Tibial nerve (tissue), 4 donors: ENCODE data around the gene PTPN14. TPM values are rescaled to one million over a fixed set of nuclear protein-coding genes. Genes with fewer than 3 reads are reported as not detected.
A peak's percentile ranks its signal among the peaks of the same experiment; 100 is the strongest.

Experiments
- DNase-seq, 2 donors: peaks; one replicate each; pipeline ENCODE4 v3.0.0-alpha.2; 2019; ENCODE audit warnings: low spot score in 2 of 2
- H3K27ac ChIP-seq, 4 donors: fragments of 200-600 bp; sonication (generic) in 3 of 4; one replicate each; pipeline ENCODE4 v1.5.1; 2017 to 2019; ENCODE audit warnings: mild to moderate bottlenecking in 1 of 4
- H3K27me3 ChIP-seq, 2 donors: fragments of 200-600 bp; sonication (generic) in 1 of 2; one replicate each; pipeline versions ENCODE4 v1.5.1 to v1.6.0; 2017 to 2019
- H3K36me3 ChIP-seq, 3 donors: fragments of 200-600 bp; sonication (generic); one replicate each; pipeline ENCODE4 v1.5.1; 2018 to 2019
- H3K4me1 ChIP-seq, 4 donors: fragments of 200-600 bp; sonication (generic) in 3 of 4; one replicate each; pipeline ENCODE4 v1.5.1; 2017 to 2019
- H3K4me3 ChIP-seq, 4 donors: fragments of 200-600 bp; sonication (generic) in 3 of 4; one replicate each; pipeline ENCODE4 v1.5.1; 2017 to 2019; ENCODE audit warnings: mild to moderate bottlenecking in 1 of 4, moderate library complexity in 1 of 4
- H3K9me3 ChIP-seq, 4 donors: fragments of 200-600 bp; sonication (generic) in 3 of 4; one replicate each; pipeline ENCODE4 v1.5.1; 2017 to 2019
- EP300 ChIP-seq, 2 donors: sonication (generic); formaldehyde crosslinking; IDR thresholded peaks; one replicate each; pipeline ENCODE4 v1.6.1; 2017; ENCODE audit warnings: antibody characterized with exemption in 2 of 2, mild to moderate bottlenecking in 1 of 2
- POLR2A ChIP-seq, 2 donors: fragments of 450-650 bp; IDR thresholded peaks; one replicate each; pipeline ENCODE4 v1.6.1; 2017; ENCODE audit warnings: antibody characterized with exemption in 2 of 2, mild to moderate bottlenecking in 2 of 2, moderate library complexity in 2 of 2
- WGBS, 2 donors: methylation state at CpG; one replicate each; pipeline ENCODE4 v1.1.5; 2018; 5-methylcytosine and 5-hydroxymethylcytosine counted together
- total RNA-seq, 4 donors: library from RNA; depleted of rRNA; stranded (reverse); fragments of >200 nt; gene quantifications; one replicate each; pipeline ENCODE4 v1.1.0, GENCODE V29; 2016
- TF ChIP-seq, protein P1 (sequence below), 5 experiments: fragments of 200-600 bp in 3 of 5; fragments of 450-650 bp in 2 of 5; sonication (generic) in 3 of 5; IDR thresholded peaks; one replicate each; pipeline ENCODE4 v1.5.1; 2016 to 2019; ENCODE audit warnings: antibody characterized with exemption in 5 of 5, mild to moderate bottlenecking in 3 of 5, moderate library complexity in 2 of 5

Gene PTPN14
- total RNA-seq, 4 donors from 2014 or later, result 25.8 to 47.4 (median 38.2) TPM

DNA sequence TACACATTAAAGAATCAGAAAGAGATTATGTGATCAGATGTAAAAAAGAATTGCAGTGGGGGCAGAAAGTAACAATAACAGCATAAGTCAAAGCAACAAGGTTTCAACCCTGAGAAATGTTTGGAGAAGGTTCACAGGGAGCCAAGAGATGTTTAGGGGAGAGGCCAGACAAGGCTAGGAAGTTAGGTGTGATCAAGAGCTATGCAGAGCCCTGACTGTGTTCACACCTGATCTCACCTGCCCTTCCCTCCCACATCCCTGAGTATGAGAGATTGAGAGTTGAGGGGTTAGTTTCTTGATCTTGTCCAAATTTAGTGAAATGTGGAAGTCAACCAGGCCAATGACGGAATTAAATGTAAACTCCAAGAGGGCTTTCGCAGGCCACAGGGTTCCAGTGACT is 10.2 kb downstream of the PTPN14 start:
- 93 to 97% methylated on average over 2 of the region's 2 CpGs for WGBS, 2 donors
- Histone ChIP-seq H3K4me3 (no peak overlapping the region), H3K4me1 (peaks cover 0 to 65% (median 0%) of the 10 kb centered on the region in 4 donors), H3K9me3 (no peaks in the 10 kb centered on the region), H3K27ac (no peak overlapping the region), H3K27me3 (no peaks in the 10 kb centered on the region), H3K36me3 (no peaks in the 10 kb centered on the region)
- no peak for TF ChIP-seq EP300 (IDR thresholded peaks at IDR 0.05)
- TF ChIP-seq, protein P1, sequence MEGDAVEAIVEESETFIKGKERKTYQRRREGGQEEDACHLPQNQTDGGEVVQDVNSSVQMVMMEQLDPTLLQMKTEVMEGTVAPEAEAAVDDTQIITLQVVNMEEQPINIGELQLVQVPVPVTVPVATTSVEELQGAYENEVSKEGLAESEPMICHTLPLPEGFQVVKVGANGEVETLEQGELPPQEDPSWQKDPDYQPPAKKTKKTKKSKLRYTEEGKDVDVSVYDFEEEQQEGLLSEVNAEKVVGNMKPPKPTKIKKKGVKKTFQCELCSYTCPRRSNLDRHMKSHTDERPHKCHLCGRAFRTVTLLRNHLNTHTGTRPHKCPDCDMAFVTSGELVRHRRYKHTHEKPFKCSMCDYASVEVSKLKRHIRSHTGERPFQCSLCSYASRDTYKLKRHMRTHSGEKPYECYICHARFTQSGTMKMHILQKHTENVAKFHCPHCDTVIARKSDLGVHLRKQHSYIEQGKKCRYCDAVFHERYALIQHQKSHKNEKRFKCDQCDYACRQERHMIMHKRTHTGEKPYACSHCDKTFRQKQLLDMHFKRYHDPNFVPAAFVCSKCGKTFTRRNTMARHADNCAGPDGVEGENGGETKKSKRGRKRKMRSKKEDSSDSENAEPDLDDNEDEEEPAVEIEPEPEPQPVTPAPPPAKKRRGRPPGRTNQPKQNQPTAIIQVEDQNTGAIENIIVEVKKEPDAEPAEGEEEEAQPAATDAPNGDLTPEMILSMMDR (IDR thresholded peaks at IDR 0.05), result no peak
- no peak for TF ChIP-seq POLR2A (IDR thresholded peaks at IDR 0.05)
- DNase-seq, result no peak

DNA sequence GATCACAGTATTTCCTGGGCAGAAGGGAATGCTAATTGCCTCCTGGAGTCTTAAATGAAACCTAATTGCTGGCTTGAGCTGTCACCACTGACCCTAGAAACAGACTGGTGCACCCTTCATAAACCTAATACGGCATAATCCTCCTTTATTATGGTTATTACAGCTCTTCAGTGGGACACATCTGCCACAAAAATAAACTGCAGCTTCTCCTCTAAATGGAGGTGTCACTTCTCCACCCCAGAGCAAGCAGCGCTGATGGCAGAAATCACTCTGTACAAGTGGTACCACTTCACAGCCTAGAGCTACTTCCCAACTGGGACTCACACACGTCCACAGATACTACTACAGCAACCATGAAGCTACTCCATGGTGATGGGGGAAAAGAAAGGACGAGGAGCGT is 11.1 kb downstream of the PTPN14 start:
- no peaks in the 10 kb centered on the region for H3K27me3 ChIP-seq
- 65 to 72% methylated on average over 5 of the region's 5 CpGs for WGBS, 2 donors
- no peak overlapping the region for H3K4me3 ChIP-seq
- no peak overlapping the region for H3K27ac ChIP-seq
- H3K9me3 ChIP-seq, result no peaks in the 10 kb centered on the region
- no peaks in the 10 kb centered on the region for H3K36me3 ChIP-seq
- peaks cover 0 to 56% (median 0%) of the 10 kb centered on the region in 4 donors for H3K4me1 ChIP-seq
- no peak for DNase-seq
- TF ChIP-seq POLR2A (IDR thresholded peaks at IDR 0.05), result no peak
- TF ChIP-seq, protein P1 (IDR thresholded peaks at IDR 0.05), result no peak
- TF ChIP-seq EP300 (IDR thresholded peaks at IDR 0.05), result no peak

DNA sequence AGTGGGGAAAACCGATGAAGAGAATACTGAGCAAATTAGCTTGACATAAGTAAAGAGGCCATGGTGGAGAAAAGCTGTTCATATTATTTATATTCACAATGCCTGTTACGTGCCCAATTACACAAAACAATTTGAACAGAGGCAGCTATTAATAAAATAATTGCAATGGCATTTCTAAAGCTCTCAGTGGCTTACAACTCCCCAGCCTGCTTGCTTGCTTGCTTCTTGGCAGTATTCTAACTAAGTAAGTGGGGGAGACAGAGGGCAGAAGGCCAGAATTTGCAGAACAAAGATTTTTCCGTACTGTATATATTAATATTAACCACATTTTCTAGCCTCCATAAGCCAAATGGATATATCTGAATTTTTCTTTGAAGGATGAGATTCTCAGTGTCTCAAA is 12.9 kb downstream of the PTPN14 start:
- Histone ChIP-seq H3K4me1 (peaks cover 0 to 48% (median 0%) of the 10 kb centered on the region in 4 donors), H3K27ac (peak overlapping the region in 2 of 4 donors; percentile 51 to 52), H3K9me3 (no peaks in the 10 kb centered on the region), H3K27me3 (no peaks in the 10 kb centered on the region), H3K36me3 (no peaks in the 10 kb centered on the region), H3K4me3 (no peak overlapping the region)
- no peak for DNase-seq
- WGBS, 2 donors, result 22 to 26% methylated on average over 3 of the region's 3 CpGs
- no peak for TF ChIP-seq POLR2A (IDR thresholded peaks at IDR 0.05)

DNA sequence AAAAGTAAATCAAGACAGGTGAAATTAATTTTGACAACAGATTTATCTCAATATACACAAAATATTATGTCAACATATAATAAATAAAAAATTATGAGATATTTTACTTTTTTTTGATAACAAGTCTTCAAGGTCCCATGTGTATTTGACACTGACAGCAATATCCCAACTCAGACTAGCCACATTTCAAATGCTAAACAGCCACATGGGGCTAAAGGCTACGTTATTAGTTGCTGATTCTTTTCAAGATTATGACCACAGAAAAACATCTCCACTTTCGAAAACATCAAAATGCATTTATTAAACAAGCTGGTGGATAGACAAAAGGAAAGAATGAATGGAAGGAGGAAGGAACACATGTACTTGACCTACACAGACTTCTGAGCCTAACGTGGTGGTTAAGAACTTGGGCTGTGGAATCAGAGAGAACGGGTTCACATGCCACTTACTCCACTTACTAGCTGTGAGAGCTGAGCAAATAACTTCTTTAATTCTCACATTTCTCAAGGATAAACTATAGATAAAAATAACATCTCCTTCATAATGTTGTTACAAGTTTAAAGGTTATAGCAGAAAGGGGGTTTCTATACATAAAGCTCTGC is 13.4 kb downstream of the PTPN14 start:
- Histone ChIP-seq H3K27me3 (no peaks in the 10 kb centered on the region), H3K4me3 (no peak overlapping the region), H3K4me1 (peaks cover 0 to 46% (median 0%) of the 10 kb centered on the region in 4 donors), H3K27ac (peak overlapping the region in 2 of 4 donors; percentile 51 to 52), H3K36me3 (peaks cover 0 to 2% (median 0%) of the 10 kb centered on the region in 3 donors), H3K9me3 (no peaks in the 10 kb centered on the region)
- no peak for DNase-seq
- TF ChIP-seq, protein P1 (IDR thresholded peaks at IDR 0.05), result no peak
- TF ChIP-seq EP300 (IDR thresholded peaks at IDR 0.05), result no peak
- no peak for TF ChIP-seq POLR2A (IDR thresholded peaks at IDR 0.05)
- 25 to 38% methylated on average over 4 of the region's 4 CpGs for WGBS, 2 donors

DNA sequence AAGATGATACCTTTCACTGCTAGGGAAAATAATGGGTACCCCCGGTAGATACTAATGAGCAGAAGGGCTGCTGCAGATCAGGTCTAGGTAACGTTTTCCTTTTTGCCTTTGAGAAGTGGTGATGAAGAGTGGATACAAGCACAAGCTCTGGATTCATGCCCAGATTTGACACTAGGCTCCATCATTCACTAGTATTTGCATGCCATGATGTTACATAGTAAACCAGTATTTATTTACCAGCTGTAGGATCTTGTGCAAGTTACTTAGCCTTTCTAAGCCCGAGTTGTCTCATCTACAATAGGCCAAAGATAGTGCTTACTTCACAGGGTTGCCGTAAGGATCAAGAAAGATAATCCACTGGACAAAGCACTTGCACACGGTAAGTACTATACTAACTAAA is 14.2 kb downstream of the PTPN14 start:
- TF ChIP-seq POLR2A (IDR thresholded peaks at IDR 0.05) (no peak), EP300 (IDR thresholded peaks at IDR 0.05) (no peak)
- TF ChIP-seq, protein P1 (IDR thresholded peaks at IDR 0.05), result no peak
- Histone ChIP-seq H3K36me3 (peaks cover 0 to 10% (median 0%) of the 10 kb centered on the region in 3 donors), H3K4me3 (no peak overlapping the region), H3K9me3 (no peaks in the 10 kb centered on the region), H3K27ac (peak overlapping the region in 2 of 4 donors; percentile 0 to 52), H3K4me1 (peaks cover 0 to 39% (median 0%) of the 10 kb centered on the region in 4 donors), H3K27me3 (no peaks in the 10 kb centered on the region)
- 73 to 80% methylated on average over 5 of the region's 5 CpGs for WGBS, 2 donors
- DNase-seq, result no peak
